Right atrium auricular region (tissue), 2 donors: ENCODE results near the gene RGS6. TPM values are rescaled to one million over a fixed set of nuclear protein-coding genes. Genes with fewer than 3 reads are reported as not detected.

Source experiments
- DNase-seq: peaks from one replicate; pipeline ENCODE4 v3.0.0-alpha.2; 2019; ENCODE audit warnings: low spot score
- H3K27ac ChIP-seq, 2 donors: fragments of 200-600 bp; sonication (generic); 1 replicate in 1 of 2; 2 replicates in 1 of 2; pipeline ENCODE4 v1.5.1; 2016 to 2019
- H3K27me3 ChIP-seq, 2 donors: fragments of 200-600 bp; sonication (generic); one replicate each; pipeline versions ENCODE4 v1.5.1 to v1.6.0; 2017 to 2019
- H3K36me3 ChIP-seq: fragments of 200-600 bp; sonication (generic); one replicate; pipeline ENCODE4 v1.5.1; 2016
- H3K4me1 ChIP-seq, 2 donors: fragments of 200-600 bp; sonication (generic); one replicate each; pipeline versions ENCODE4 v1.5.1 to v1.6.0; 2017 to 2019
- H3K4me3 ChIP-seq, 2 donors: fragments of 200-600 bp; sonication (generic); 1 replicate in 1 of 2; 2 replicates in 1 of 2; pipeline ENCODE4 v1.5.1; 2017 to 2019; ENCODE audit warnings: mild to moderate bottlenecking in 1 of 2, moderate library complexity in 1 of 2
- H3K9me3 ChIP-seq, 2 donors: fragments of 200-600 bp; sonication (generic); one replicate each; pipeline ENCODE4 v1.5.1; 2019
- CTCF ChIP-seq, 2 donors: fragments of 200-600 bp; sonication (generic); IDR thresholded peaks; one replicate each; pipeline ENCODE4 v1.5.1; 2019; ENCODE audit warnings: antibody characterized with exemption in 2 of 2
- total RNA-seq, 2 donors: library from RNA; depleted of rRNA; stranded (reverse); fragments of >200 nt; gene quantifications; one replicate each; pipeline ENCODE4 v1.1.0, GENCODE V29; 2016

The RGS6 gene
- total RNA-seq, 2 donors from 2014 or later: 12.1 to 13.1 TPM

GRCh38 chr14:72544615-72545387 lies 612.6 kb downstream of the RGS6 start:
- Histone ChIP-seq H3K4me3 (no peak overlapping the region), H3K36me3 (no peaks in the 10 kb centered on the region), H3K4me1 (peaks cover 0 to 31% of the 10 kb centered on the region in 2 donors), H3K27me3 (no peaks in the 10 kb centered on the region), H3K9me3 (no peaks in the 10 kb centered on the region), H3K27ac (peak overlapping the region in 1 of 2 donors; percentile 73)
- DNase-seq: no peak
- TF ChIP-seq CTCF (IDR thresholded peaks at IDR 0.05): no peak

DNA sequence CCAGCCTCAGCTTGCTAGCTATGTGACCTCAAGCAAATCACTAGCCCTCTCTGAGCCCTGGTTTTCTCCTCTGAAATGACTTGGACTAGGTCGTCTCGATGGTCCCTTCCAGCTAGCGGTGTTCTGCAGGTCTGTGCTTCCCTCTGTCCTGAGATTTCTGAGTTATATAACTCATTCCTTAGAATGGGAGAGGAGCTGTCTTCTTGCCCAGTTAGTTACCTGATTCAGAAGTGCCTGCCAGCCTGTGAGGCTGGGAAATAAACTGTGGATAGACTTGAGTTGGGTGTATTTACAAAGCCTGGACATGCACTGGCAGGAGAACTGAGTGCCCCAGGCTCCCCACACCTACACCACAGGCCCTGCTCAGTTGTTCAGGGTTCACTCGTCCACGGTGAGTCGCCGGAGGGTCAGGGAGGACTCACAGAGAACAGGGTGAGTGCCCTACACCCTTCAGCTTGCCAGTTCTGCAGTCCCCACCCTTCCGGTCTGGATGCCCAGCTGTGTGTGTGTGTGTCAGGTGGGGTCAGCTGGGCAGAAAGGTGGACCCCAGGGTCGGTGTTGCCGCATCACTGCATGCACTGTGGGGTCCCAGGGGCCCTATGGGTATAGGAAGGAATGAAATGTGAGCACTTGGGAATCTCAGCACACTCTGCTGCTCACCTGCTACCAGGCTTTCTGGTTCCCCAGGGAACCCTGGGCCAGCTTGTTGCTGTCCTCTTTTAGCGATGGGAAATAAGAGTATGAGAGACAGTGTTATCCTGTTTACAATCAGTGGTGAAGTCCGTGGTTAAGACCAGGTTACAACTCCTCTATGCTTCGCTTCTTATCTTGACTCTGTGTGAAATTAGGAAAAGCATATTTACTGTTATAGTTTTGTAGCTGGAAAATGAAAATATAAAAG lies 613.4 kb downstream of the RGS6 start:
- no peaks in the 10 kb centered on the region for H3K27me3 ChIP-seq
- TF ChIP-seq CTCF (IDR thresholded peaks at IDR 0.05): no peak
- no peak overlapping the region for H3K4me3 ChIP-seq
- DNase-seq: no peak
- no peaks in the 10 kb centered on the region for H3K36me3 ChIP-seq
- no peaks in the 10 kb centered on the region for H3K9me3 ChIP-seq
- peaks cover 0 to 31% of the 10 kb centered on the region in 2 donors for H3K4me1 ChIP-seq
- peak overlapping the region; percentile 54 to 73 for H3K27ac ChIP-seq

- no peak overlapping the region for H3K4me3 ChIP-seq
- H3K9me3 ChIP-seq: no peaks in the 10 kb centered on the region
- H3K36me3 ChIP-seq: no peaks in the 10 kb centered on the region
- no peaks in the 10 kb centered on the region for H3K27me3 ChIP-seq
- TF ChIP-seq CTCF (IDR thresholded peaks at IDR 0.05): no peak
- H3K27ac ChIP-seq: peak overlapping the region; percentile 61 to 73
- peaks cover 0 to 31% of the 10 kb centered on the region in 2 donors for H3K4me1 ChIP-seq
- no peak for DNase-seq
Measured at GRCh38 chr14:72546344-72547016, 614.3 kb downstream of the RGS6 start.

DNA sequence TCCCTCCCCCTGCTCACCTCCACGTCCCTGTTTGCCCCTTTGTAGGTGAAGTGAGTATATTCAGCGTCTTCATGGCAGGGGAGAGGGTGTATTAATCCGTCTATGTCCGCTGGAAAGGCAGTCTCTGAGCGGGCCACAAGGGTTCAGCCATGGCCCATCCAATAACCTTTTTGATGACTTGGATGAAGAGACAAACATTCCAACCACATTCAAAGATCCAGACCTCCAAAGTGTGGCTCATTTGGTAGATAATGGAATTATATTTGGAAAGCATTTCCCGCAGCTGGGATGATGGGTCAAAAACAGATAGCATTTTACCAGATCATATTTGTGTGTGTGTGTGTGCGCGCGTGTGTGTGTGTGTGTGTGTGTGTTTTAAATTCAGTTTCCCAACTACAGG lies 615.8 kb downstream of the RGS6 start:
- Histone ChIP-seq H3K4me1 (peaks cover 0 to 32% of the 10 kb centered on the region in 2 donors), H3K9me3 (no peaks in the 10 kb centered on the region), H3K4me3 (no peak overlapping the region), H3K27ac (peak overlapping the region; percentile 61 to 73), H3K36me3 (no peaks in the 10 kb centered on the region), H3K27me3 (no peaks in the 10 kb centered on the region)
- peak in 1 of 2 donors; percentile 36 for TF ChIP-seq CTCF (IDR thresholded peaks at IDR 0.05)
- no peak for DNase-seq

GRCh38 chr14:72549026-72549425 lies 616.8 kb downstream of the RGS6 start:
- Histone ChIP-seq H3K27ac (no peak overlapping the region), H3K27me3 (no peaks in the 10 kb centered on the region), H3K4me1 (peaks cover 0 to 42% of the 10 kb centered on the region in 2 donors), H3K4me3 (no peak overlapping the region), H3K36me3 (no peaks in the 10 kb centered on the region), H3K9me3 (no peaks in the 10 kb centered on the region)
- no peak for TF ChIP-seq CTCF (IDR thresholded peaks at IDR 0.05)
- DNase-seq: no peak
